Fibroblast of the aortic adventitia (primary cell): ENCODE results near the gene SYNM. TPM values are rescaled to one million over a fixed set of nuclear protein-coding genes. Genes with fewer than 3 reads are reported as not detected.

Source experiments
- DNase-seq: peaks from one replicate; pipeline ENCODE4 v3.0.0-alpha.2; 2010; ENCODE audit warnings: low read depth
- H3K4me3 ChIP-seq: 2 replicates; pipeline ENCODE4 v1.5.1; 2011; ENCODE audit warnings: low read depth, mild to moderate bottlenecking, control low read depth, low read length, moderate library complexity
- total RNA-seq: library from RNA; depleted of rRNA; stranded (reverse); fragments of >200 nt; gene quantifications from 2 replicates; pipeline ENCODE4 v1.2.3, GENCODE V29; 2012; ENCODE audit warnings: low replicate concordance
- TF ChIP-seq, protein P1 (sequence below): IDR thresholded peaks from 2 replicates; pipeline ENCODE4 v1.5.1; 2011; ENCODE audit warnings: mild to moderate bottlenecking, low read length, control low read depth, inconsistent platforms; ENCODE audit not compliant: insufficient read depth

The SYNM gene
- total RNA-seq, 1 donor = 6.2 TPM

DNA sequence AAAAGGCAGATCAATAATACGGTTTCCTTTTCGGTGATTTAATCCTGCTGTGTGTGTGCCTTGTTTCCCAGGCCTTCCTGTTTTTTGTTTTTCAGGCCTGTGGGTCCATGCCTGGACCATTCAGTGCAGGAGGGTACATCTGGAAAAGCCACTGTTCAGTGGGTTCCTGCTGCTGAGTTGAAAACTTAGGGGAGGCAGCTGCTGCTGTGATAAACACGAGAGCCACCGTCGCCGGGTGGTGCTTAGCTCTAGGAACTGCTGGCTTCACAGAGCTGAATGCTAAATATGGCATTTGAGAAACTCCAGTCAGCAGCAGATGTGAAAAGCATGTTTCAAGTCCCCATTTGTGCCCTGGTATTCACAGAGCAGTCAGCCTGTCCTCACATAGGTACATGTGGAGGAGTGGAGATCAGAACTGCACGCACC lies 44.0 kb downstream of the SYNM start:
- H3K4me3 ChIP-seq = no peak overlapping the region
- no peak for DNase-seq
- TF ChIP-seq, protein P1, sequence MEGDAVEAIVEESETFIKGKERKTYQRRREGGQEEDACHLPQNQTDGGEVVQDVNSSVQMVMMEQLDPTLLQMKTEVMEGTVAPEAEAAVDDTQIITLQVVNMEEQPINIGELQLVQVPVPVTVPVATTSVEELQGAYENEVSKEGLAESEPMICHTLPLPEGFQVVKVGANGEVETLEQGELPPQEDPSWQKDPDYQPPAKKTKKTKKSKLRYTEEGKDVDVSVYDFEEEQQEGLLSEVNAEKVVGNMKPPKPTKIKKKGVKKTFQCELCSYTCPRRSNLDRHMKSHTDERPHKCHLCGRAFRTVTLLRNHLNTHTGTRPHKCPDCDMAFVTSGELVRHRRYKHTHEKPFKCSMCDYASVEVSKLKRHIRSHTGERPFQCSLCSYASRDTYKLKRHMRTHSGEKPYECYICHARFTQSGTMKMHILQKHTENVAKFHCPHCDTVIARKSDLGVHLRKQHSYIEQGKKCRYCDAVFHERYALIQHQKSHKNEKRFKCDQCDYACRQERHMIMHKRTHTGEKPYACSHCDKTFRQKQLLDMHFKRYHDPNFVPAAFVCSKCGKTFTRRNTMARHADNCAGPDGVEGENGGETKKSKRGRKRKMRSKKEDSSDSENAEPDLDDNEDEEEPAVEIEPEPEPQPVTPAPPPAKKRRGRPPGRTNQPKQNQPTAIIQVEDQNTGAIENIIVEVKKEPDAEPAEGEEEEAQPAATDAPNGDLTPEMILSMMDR = no peak

DNA sequence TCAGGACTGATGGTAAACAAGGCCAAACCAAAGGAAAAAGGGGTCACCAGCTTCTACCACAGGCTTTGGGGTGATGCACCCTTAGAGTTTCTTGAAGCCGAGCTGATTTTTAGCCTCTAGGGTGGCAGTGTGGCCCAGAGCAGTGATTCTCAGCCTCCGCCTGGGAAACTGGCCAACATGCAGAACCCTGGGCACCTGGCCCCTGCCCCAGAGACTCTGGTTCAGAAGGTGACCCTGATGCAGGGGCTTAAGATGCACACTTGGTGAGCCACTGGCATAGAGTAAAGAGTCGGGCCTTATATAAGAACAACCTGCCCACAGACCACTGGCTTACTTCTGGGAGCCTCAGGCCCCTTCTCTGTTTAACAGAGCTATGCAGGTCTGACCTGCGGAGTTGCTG lies 44.5 kb downstream of the SYNM start:
- TF ChIP-seq, protein P1 = no peak
- no peak for DNase-seq
- no peak overlapping the region for H3K4me3 ChIP-seq

DNA sequence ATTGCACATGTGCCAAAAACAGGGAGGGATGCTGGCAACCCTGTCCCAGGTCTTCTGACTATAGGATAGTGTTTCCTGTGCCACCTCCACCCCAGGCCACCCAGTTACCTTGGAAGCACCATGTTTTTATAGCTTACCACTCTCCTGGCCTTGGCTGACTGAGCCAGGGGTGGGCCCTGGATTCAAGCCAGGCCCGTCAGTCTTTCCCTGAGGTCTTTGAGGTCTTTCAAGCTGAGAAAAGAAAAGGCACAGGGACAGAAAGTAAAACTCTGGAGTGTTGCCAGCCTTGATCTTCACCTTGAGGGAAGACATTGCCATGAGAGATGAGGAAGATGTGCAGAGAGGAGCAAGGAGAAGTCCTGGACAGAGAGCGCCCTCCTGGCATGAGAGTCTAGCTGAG lies 46.3 kb downstream of the SYNM start:
- TF ChIP-seq, protein P1 = no peak
- no peak for DNase-seq
- no peak overlapping the region for H3K4me3 ChIP-seq

DNA sequence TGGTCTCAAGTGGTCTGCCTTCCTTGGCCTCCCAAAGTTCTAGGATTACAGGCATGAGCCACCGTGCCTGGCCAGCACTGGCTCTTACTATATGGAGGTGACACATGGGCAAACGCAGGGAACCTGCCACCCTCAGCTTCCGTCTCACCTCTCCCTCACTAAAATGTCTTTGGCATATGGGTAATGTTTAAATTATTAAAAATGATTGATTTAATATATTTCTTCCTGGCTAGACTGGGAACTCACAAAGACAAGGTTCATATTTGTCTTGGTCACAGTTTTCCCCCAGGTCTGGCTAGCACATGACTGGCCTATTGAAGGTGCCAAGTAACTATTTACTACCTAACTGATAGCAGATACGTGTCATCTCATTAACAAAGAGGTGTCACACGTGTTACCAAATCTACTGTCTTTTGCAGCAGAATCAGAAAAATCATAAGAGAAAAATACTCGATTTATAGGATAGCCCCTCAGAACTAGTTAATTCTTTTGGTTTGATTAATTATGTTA lies 48.2 kb downstream of the SYNM start:
- no peak for DNase-seq
- TF ChIP-seq, protein P1 = no peak
- H3K4me3 ChIP-seq = no peak overlapping the region

DNA sequence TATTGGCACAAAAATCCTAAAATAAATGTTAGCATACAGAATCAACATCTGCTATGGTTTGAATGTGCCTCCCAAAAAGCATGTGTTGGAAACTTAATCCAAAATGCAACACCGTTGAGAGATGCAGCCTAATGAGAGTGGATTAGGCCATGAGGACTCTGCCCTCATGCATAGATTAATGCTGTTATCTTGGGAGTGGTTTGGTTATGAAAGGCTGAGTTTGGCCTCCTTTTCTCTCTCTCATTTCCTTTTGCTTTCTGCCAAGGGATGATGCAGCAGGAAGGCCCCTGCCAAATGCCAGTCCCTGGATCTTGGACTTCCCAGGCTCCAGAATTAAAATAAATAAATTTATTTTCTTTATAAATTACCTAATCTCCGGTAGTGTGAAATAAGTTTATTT lies 49.4 kb downstream of the SYNM start:
- peak; percentile 61 for DNase-seq
- TF ChIP-seq, protein P1 = no peak
- no peak overlapping the region for H3K4me3 ChIP-seq

DNA sequence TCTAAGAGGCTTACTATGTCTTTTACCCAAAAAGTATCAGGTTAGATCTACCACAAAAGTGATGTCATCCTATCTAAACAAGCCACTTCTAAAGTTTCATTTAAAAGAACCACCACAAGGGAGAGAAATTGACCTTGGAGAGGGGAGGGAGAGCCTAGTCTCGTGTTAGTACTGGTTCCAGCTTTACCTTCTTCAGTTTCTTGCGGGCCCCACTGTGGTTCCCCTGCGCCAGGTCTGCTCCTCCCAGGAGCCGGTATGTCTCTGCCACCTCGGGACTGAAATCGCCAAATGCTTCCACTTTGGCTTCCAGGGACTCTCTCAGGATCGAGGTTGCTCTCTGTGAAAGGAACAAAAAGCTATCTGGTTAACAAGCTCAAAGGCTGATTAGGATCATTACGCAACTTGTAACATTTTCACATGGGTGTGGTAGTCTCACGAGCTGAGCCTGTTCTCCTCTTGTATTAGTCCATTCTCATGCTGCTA lies 51.1 kb downstream of the SYNM start:
- TF ChIP-seq, protein P1 = no peak
- DNase-seq = peak; percentile 37
- H3K4me3 ChIP-seq = no peak overlapping the region

DNA sequence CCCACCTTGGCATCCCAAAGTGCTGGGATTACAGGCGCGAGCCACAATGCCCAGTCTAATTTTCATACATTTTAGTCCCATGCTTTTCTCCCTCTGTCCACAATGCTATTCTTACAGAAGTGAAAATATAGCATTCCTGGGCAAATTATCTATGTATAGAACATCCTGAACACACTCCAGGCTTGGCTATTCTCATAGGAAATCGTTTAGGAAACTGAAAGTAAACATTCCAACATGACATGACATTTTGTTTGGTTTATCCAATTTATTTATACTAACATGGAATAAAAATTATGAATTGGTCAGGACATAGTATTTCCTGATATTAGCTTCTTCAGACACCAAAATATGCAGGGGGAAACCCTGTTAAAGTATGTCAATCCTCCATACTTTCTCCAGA lies 52.6 kb downstream of the SYNM start:
- TF ChIP-seq, protein P1 = no peak
- no peak overlapping the region for H3K4me3 ChIP-seq
- no peak for DNase-seq
